Measurements from ENCODE around the gene KCNIP3. TPM values are rescaled to one million over a fixed set of nuclear protein-coding genes. Genes with fewer than 3 reads are reported as not detected.

The KCNIP3 gene
- total RNA-seq, 2 experiments from 2014 or later: 0.52 TPM; not detected in 1

DNA sequence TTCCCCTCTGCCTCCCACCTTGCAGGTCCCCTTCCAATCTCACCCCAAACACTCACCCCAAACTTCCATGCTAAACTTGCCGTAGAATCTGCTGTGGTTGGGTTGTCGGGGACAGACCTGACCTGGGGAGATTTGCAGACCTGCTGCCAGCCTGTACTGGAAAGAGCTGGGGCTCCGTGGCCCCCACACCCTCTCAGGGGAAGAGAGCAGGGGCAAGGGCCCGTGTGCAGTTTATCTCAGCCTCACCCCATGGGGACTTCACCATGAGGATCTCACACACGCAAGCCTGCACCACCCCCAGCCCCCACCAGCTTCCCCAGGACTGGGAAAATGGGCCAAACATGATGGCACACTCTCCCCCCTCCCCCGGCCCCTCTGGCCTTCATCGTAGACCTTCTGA is 30.7 kb downstream of the KCNIP3 start:
- no peaks in the 10 kb centered on the region for H3K4me1 ChIP-seq (ENCODE audit: insufficient read depth, low read length)
- no peak overlapping the region for H3K4me3 Mint-ChIP-seq
- DNase-seq (no peak), ATAC-seq (ENCODE audit: poor library complexity) (no peak)
- intact Hi-C loops (cut with DNase I, micrococcal nuclease): no loop called here
- H3K9me3 Mint-ChIP-seq: no peaks in the 10 kb centered on the region
- no peaks in the 10 kb centered on the region for H3K27me3 Mint-ChIP-seq
- no peaks in the 10 kb centered on the region for H3K36me3 Mint-ChIP-seq (ENCODE audit: low read depth)
- H3K4me3 ChIP-seq (ENCODE audit: low read length): no peak overlapping the region
- H3K9me3 ChIP-seq (ENCODE audit: control insufficient read depth in 1 of 2, insufficient read depth in 1 of 2, low read length in 2 of 2): peaks cover 0 to 4% of the 10 kb centered on the region in 2 experiments
- POLR2A ChIA-PET: no interaction called here
- TF ChIP-seq, protein P1, sequence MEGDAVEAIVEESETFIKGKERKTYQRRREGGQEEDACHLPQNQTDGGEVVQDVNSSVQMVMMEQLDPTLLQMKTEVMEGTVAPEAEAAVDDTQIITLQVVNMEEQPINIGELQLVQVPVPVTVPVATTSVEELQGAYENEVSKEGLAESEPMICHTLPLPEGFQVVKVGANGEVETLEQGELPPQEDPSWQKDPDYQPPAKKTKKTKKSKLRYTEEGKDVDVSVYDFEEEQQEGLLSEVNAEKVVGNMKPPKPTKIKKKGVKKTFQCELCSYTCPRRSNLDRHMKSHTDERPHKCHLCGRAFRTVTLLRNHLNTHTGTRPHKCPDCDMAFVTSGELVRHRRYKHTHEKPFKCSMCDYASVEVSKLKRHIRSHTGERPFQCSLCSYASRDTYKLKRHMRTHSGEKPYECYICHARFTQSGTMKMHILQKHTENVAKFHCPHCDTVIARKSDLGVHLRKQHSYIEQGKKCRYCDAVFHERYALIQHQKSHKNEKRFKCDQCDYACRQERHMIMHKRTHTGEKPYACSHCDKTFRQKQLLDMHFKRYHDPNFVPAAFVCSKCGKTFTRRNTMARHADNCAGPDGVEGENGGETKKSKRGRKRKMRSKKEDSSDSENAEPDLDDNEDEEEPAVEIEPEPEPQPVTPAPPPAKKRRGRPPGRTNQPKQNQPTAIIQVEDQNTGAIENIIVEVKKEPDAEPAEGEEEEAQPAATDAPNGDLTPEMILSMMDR (IDR thresholded peaks at IDR 0.05): no peak
- no peak overlapping the region for H3K27ac Mint-ChIP-seq
- no peaks in the 10 kb centered on the region for H3K36me3 ChIP-seq (ENCODE audit: insufficient read depth, low read length)
- H3K27me3 ChIP-seq (ENCODE audit: control insufficient read depth in 1 of 2, insufficient read depth in 2 of 2, low read length in 2 of 2): no peaks in the 10 kb centered on the region
- CTCF ChIA-PET: no interaction called here
- no peaks in the 10 kb centered on the region for H3K4me1 Mint-ChIP-seq (ENCODE audit: low read depth)
- no peak overlapping the region for H3K27ac ChIP-seq (ENCODE audit: low read depth in 1 of 2, low read length in 2 of 2)

DNA sequence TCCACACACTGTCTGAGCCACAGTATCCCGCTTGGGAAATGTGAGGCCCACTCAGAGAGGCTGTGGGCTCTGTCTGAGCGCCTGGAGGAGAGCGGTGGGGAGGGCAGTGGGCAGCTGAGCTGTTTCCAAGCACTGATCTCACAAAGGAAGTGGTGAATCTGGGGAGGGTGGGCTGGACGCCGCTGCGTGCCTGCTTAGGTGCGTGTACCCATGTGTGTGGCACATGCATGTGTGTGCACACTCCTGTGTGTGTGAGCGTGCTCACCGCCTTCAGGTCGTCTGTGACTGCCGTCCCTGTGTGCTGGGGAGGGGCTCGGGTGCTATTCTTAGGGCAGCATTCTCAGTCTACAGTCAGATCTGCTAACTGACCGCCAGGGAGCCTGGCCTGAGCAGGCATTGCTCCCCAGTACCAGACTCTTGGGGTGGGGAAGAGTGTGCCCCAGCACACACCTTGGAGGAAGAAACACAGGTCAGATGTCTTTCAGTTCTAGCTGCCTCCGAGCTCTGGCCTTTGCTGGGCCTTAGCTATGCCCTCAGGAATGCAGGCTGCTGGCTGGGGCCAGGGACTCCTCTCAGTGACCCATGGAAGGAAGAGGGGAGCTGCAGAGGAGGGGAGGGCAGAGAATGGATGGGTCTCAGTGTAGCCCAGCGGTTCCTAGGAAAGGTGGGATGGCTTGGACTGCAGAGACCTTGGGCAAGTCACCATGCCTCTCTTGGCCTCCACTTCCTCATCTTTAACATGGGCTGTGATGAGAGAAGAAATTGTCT is 31.4 kb downstream of the KCNIP3 start:
- H3K27ac Mint-ChIP-seq: no peak overlapping the region
- H3K36me3 ChIP-seq (ENCODE audit: insufficient read depth, low read length): no peaks in the 10 kb centered on the region
- no peak overlapping the region for H3K4me3 ChIP-seq (ENCODE audit: low read length)
- no peak overlapping the region for H3K4me3 Mint-ChIP-seq
- no peaks in the 10 kb centered on the region for H3K4me1 ChIP-seq (ENCODE audit: insufficient read depth, low read length)
- no peaks in the 10 kb centered on the region for H3K27me3 ChIP-seq (ENCODE audit: control insufficient read depth in 1 of 2, insufficient read depth in 2 of 2, low read length in 2 of 2)
- no peaks in the 10 kb centered on the region for H3K4me1 Mint-ChIP-seq (ENCODE audit: low read depth)
- H3K9me3 ChIP-seq (ENCODE audit: control insufficient read depth in 1 of 2, insufficient read depth in 1 of 2, low read length in 2 of 2): peaks cover 0 to 9% of the 10 kb centered on the region in 2 experiments
- H3K36me3 Mint-ChIP-seq (ENCODE audit: low read depth): no peaks in the 10 kb centered on the region
- POLR2A ChIA-PET: no interaction called here
- TF ChIP-seq, protein P1 (IDR thresholded peaks at IDR 0.05): no peak
- CTCF ChIA-PET: no interaction called here
- no peaks in the 10 kb centered on the region for H3K27me3 Mint-ChIP-seq
- ATAC-seq (ENCODE audit: poor library complexity) (no peak), DNase-seq (no peak)
- H3K27ac ChIP-seq (ENCODE audit: low read depth in 1 of 2, low read length in 2 of 2): no peak overlapping the region
- intact Hi-C loops (cut with DNase I, micrococcal nuclease): no loop called here
- H3K9me3 Mint-ChIP-seq: no peaks in the 10 kb centered on the region

DNA sequence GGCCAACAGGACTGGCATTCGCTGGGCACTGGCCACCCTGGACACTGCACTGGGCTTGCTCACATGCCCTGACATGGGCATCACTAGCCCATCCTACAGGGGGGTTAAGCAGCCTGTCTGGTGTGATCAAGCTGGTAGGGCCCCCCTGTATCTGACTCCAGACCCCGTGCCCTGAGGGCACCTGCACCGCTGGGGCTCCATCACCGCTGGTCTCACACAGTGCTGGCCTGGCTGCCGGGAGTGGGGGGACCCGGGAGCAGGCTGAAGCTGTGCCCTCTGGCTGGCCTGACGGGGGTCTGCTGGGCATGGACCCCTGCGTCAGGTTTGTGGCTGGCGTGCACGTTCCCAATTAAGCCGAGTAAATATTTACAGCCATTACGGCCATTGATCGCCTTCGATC is 32.3 kb downstream of the KCNIP3 start:
- H3K9me3 ChIP-seq (ENCODE audit: control insufficient read depth in 1 of 2, insufficient read depth in 1 of 2, low read length in 2 of 2): peaks cover 0 to 14% of the 10 kb centered on the region in 2 experiments
- ChIA-PET POLR2A (no interaction called here), CTCF (no interaction called here)
- H3K4me3 ChIP-seq (ENCODE audit: low read length): no peak overlapping the region
- no peaks in the 10 kb centered on the region for H3K36me3 Mint-ChIP-seq (ENCODE audit: low read depth)
- no peaks in the 10 kb centered on the region for H3K4me1 ChIP-seq (ENCODE audit: insufficient read depth, low read length)
- no peak overlapping the region for H3K27ac Mint-ChIP-seq
- TF ChIP-seq, protein P1 (IDR thresholded peaks at IDR 0.05): no peak
- DNase-seq (no peak), ATAC-seq (ENCODE audit: poor library complexity) (no peak)
- peaks cover 4% of the 10 kb centered on the region for H3K27me3 Mint-ChIP-seq
- H3K27me3 ChIP-seq (ENCODE audit: control insufficient read depth in 1 of 2, insufficient read depth in 2 of 2, low read length in 2 of 2): no peaks in the 10 kb centered on the region
- no peaks in the 10 kb centered on the region for H3K4me1 Mint-ChIP-seq (ENCODE audit: low read depth)
- H3K9me3 Mint-ChIP-seq: no peaks in the 10 kb centered on the region
- no peak overlapping the region for H3K27ac ChIP-seq (ENCODE audit: low read depth in 1 of 2, low read length in 2 of 2)
- intact Hi-C loops (cut with DNase I, micrococcal nuclease): no loop called here
- no peaks in the 10 kb centered on the region for H3K36me3 ChIP-seq (ENCODE audit: insufficient read depth, low read length)
- H3K4me3 Mint-ChIP-seq: no peak overlapping the region

All from CD4-positive, alpha-beta T cell (primary cell).